Measurements from ENCODE around the gene TSPAN18.

Gene TSPAN18

GRCh38 chr11:44971185-44971584, 244.4 kb downstream of the TSPAN18 start:
- DNase-seq: no peak

GRCh38 chr11:44972746-44973435, 246.1 kb downstream of the TSPAN18 start:
- no peak for DNase-seq

DNA sequence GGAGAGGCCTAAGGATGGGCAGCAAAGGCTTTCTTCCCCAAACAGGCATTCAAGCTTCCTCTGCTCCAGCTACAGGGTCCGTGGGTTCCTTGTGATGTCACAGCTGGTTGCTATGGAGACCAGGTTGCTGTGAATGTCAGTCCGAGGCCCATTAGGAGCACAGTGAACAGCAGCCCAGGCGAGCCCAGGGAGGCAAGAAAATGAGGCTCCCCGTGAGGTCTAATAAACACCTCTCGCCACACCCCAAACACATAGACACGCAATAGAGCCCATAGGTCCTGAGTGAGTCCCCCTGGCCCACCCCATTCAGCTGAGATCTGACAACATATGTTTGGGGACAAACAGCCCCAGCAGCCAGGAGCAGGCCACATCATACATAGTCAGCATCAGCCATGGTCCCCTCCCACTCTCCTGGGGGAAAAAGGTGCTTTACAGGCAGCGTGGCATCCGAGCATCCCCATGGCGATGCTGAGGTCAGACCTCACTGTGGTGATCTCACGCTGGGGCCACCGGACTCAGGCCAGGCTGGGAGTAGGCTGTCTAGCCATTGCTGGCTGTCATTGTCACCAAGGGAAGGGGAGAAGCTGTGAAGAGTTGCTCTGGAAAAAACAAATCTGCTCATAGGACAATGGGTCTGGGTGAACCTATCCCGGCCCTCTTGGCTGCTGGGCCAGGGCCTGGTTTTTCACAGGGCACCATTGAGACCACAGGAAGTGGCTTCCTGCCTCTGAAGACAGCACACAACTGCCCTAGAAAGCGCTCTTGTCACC, 247.1 kb downstream of the TSPAN18 start:
- no peak for DNase-seq

- no peak for DNase-seq
These were observed 247.7 kb downstream of the TSPAN18 start for GRCh38 chr11:44974402-44975000.

- DNase-seq: no peak
These were observed 249.8 kb downstream of the TSPAN18 start for GRCh38 chr11:44976576-44976975.

GRCh38 chr11:44977493-44977984, 250.8 kb downstream of the TSPAN18 start:
- DNase-seq: no peak

GRCh38 chr11:44978274-44978960, 251.7 kb downstream of the TSPAN18 start:
- DNase-seq: no peak

DNA sequence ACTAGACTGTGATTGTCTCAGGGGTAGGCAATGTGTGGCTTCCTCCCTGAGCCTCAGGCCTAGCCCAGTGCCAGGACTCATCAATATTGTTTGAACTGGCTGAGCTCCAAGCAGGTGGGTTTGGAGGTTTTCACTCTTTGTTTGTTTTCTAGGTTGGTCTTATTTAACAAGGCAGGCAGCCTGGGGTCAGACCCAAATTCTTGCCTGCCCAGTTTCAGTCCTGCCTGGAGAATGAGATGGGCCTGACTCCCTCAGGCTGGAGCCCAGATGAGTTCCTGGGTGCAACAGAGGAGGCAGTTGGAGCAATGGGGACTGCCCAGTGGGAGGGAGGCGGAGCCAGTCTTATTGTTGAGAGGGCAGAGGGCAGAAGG, 252.2 kb downstream of the TSPAN18 start:
- DNase-seq: no peak

DNA sequence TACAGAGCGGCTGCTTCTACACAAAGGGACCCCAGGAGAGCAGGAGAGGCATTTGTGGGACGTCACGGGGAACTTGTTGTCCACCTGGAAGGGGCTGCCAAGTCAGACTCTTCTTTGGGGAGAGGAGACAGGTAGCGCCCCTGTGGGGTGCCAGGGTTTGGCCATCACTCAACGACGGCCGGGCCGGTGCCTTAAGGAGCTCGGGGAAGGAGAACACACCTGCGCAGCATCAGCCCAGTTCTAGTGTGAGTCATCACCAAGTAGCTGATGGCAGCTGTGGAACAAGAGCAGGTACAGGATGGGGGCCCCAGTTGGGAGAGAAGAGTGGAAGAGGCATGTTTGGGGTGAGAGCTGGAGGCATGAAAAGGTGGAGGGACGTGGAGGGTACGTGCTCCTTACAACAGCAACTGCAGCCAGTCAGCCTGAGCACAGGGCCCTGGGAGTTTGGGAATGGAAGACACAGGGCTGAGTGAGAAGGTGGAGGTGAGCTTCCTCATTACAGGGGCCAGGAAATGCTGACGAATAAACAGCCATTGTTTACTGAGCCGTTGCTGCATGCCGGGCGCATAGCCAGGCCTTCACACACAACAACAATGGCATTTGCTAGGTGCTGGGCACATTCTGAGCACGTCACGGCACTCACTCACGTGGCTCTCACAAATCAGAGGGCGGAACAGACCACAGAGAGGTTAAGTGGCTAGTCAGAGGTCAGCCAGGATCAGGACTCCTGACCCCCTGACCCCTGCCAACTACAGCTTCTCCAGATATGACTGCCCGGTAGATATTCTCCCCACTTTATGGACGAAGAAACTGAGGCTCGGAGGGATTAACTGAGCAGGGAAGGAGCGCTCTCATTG, 253.0 kb downstream of the TSPAN18 start:
- no peak for DNase-seq

DNA sequence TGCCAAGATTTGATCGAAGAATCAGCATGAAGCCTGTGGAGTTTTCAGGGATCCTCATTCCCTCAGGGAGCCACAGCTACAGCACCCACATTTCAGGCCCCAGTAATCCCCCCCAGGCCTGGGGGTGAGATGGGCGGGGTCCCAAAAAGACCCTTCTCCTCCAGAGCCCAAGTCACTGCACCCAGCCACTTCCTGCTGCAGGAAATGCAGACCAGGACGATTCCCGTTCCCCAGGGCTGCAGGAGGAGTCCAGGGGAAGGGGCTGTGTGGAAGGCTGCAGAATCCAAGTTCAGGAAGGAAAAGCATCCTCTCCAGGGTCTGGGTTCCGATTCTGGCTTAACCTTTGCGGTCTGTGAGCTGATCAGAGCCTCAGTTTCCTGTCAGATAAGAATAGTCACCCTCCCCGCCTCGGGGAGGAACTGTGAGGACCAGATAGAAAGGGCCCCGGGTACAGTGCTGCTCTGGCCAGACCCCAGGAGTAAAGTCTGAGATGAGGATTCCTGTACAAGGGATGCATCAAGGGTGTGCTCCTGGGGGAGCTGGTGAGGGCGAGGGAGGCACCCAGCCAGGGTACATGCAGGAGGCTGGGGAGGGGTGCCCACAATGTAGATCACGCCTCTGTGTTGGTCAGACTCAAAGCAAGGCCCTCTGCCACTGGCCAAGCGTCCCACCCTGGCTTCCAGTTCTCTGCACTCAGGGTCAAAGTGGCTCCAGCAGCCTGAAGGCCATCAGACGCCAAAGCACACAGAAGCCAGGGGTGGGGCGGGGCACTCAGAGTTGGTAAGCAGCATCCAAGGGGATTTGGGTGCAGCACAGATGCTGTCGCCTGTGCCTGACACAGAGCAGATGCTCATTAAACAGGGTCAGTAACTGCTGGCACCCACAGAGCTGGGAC, 254.0 kb downstream of the TSPAN18 start:
- no peak for DNase-seq
